NCI-H446 treated with DMSO at 0.1 percent for 48 hours (cell line): Measurements from ENCODE around the gene SPEG.
A peak's percentile ranks its signal among the peaks of the same experiment; 100 is the strongest.

ENCODE experiments used
- DNase-seq: peaks from one replicate; lab custom pipeline; 2025; lab: John Stamatoyannopoulos, UW

The SPEG gene

GRCh38 chr2:219444566-219445091, 10.0 kb downstream of the SPEG start:
- no peak for DNase-seq

DNA sequence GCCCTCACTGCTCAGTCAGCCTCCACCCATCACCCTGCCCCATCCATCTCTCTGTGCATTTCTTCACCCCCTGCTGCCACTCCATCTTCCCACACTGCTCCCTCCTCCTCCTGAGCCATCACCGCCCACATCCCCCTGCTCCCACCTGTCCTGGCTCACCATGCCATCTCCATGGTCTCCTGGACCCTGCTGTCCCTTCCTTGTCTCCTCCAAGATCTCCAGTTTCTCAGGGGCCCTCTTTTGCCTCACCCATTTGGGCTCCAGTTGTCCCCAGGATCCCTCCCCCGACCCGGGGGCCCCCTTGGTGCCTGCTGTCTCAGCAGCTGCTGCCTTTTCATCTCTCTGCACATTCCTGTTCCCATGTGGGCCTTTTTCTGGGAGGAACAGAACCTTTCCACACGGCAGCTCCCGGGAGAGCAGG, 10.6 kb downstream of the SPEG start:
- peak; percentile 10 for DNase-seq

- peak; percentile 5 for DNase-seq
Measured at GRCh38 chr2:219446101-219446504, 11.5 kb downstream of the SPEG start.

DNA sequence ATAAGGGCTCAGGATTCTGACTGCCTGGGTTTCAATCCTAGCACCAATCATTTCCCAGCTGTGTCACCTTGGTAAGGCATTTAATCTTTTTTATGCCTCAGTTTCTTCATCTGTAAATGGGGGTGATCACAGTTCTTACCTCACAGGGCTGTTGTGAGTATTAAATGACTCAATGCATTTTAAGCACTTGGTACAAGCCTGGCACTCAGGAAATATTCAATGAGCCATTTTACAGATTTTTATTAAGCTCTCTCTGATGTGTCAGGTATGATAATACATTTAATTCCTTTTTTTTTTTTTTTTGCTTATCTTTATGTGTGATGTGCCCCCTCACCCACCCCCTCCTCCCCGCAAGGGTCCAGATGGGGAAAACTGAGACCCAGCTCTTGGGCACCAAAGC, 12.0 kb downstream of the SPEG start:
- no peak for DNase-seq

DNA sequence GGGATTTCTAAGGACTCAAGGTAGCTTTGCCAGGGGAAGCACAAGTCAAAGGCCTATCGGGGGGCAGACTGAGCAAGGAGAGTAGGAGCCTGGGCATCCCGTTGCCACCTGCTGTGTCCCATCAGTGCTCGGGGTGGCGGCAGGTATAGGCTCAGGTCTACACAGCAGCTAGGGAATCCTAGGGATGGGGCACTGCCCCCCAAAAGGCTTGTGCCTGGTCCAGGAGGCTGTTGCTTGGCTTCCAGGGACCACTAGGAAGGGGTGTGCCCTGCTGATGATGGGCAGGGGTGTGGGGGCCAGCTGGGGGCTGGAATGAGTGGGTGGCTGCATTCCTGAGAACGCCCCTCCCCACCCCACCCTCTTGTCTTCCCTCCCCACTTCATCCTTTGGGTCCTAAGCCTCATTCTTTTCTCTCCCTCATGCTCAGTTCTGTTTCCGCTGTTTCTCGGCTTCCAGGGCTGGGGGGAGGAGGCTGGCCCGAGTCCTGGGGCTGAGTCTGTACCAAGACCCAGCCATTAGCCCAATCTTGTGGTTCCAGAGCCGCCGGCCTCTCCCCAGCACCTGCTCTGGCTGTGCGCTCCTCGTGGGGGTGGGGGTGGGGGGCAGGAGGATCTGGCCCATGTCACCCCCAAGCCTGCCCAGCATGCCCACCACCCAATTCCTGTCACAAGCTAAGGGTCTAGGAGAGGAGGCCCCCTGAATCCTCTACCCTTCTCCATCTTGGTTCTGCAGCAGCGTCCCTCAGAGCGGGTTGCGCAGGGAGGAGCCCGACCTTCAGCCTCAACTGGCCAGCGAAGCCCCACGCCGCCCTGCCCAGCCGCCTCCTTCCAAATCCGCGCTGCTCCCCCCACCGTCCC, 12.8 kb downstream of the SPEG start:
- no peak for DNase-seq

DNA sequence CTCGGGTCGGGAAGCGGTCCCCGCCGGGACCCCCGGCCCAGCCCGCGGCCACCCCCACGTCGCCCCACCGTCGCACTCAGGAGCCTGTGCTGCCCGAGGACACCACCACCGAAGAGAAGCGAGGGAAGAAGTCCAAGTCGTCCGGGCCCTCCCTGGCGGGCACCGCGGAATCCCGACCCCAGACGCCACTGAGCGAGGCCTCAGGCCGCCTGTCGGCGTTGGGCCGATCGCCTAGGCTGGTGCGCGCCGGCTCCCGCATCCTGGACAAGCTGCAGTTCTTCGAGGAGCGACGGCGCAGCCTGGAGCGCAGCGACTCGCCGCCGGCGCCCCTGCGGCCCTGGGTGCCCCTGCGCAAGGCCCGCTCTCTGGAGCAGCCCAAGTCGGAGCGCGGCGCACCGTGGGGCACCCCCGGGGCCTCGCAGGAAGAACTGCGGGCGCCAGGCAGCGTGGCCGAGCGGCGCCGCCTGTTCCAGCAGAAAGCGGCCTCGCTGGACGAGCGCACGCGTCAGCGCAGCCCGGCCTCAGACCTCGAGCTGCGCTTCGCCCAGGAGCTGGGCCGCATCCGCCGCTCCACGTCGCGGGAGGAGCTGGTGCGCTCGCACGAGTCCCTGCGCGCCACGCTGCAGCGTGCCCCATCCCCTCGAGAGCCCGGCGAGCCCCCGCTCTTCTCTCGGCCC, 13.6 kb downstream of the SPEG start:
- DNase-seq = no peak

- no peak for DNase-seq
Measured at GRCh38 chr2:219448776-219449341, 14.2 kb downstream of the SPEG start.

GRCh38 chr2:219449609-219450008, 15.0 kb downstream of the SPEG start:
- no peak for DNase-seq

- DNase-seq = peak; percentile 50
Measured at GRCh38 chr2:219451661-219452360, 17.2 kb downstream of the SPEG start.

DNA sequence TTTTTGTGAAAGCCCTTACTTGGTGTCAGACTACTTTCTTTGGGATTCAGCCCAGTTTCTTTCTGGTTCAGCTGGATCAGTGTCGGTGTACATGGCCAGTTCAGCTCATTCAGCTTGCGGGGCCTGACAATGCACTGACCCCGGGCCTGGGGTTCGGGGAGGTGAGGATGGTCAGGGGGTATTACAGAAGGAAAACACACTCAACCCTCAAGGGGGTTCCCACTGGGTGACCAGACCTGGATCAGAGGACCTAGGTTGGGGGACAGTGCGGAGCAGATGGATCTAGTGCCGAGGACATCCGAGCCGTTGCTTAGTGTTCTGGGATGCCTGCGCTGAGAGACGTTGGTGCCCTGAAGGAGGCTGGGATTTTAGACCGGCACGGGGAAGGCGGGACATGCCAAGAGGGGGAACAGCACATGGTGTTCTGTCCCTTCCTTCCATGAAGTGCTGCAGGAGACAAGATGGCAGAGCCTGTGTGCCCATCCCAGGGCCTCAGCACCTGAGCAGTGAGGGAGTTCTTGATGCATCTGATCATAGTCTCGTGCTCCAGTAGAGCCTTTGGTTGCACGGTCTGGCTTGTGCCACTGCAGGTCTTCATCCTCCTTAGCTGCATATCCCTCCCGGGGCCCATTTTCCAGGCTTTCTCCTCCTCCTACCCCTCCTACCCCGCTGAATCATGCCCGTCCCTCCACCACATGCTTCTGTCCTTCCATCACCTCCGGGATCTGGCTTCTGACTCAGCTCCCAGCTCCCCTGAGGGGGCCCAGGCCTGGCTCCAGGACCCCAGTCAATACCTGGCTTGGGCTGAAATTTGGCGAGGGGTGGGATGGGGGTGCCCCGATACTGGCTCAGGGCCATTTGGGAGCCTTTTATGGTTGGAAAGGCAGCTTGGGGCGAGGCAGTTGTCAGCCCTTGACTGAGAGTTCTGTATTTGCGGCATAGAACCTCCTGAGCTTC, 18.0 kb downstream of the SPEG start:
- peak; percentile 95 for DNase-seq

DNA sequence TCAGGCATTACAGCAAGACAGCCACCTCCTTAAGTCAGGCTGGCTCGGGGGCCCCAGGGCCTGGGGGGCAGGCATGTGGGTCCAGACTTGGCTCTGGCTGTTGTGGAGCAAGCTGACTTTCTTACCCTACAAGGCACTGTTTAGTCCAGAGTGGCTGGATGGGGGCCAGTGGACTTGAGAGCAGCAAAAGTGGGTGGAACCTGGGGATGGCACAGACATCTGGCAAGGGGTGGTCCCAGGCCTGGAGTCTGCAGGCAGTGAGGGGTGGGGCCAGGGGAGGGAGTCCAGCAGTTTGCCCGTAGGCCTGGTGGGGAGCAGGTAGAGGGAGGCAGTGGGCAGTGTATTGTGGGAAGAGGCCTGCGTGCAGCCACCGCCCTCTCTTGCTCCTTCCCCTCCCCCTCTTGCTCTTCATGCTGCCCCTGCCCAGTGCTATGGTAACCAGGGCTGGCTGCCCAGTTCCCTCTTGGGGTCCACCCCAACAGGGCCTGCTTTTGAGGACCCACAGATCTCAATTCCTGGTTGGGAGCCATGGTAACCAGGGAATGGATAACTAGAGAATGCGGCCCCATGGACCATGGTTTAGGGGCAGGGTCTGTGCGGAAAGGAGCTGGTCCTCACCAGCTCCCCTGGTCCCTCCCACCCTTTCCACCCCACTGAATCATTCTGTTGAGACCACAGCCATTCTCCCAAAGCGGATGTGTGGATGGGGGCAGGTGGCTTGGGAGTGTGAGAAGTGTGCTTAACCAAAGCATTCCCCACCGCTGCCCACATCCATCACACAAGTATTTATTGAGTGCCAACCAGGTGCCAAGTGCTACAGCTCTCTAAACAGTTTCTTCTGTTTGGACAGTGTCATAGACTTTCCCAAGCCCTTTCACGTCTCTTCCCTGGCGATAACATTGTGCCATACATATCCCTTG, 19.3 kb downstream of the SPEG start:
- peak; percentile 94 for DNase-seq

GRCh38 chr2:219455581-219455980, 20.9 kb downstream of the SPEG start:
- no peak for DNase-seq

GRCh38 chr2:219457784-219458369, 23.2 kb downstream of the SPEG start:
- DNase-seq = no peak

- no peak for DNase-seq
Measured at GRCh38 chr2:219458996-219459395, 24.4 kb downstream of the SPEG start.

DNA sequence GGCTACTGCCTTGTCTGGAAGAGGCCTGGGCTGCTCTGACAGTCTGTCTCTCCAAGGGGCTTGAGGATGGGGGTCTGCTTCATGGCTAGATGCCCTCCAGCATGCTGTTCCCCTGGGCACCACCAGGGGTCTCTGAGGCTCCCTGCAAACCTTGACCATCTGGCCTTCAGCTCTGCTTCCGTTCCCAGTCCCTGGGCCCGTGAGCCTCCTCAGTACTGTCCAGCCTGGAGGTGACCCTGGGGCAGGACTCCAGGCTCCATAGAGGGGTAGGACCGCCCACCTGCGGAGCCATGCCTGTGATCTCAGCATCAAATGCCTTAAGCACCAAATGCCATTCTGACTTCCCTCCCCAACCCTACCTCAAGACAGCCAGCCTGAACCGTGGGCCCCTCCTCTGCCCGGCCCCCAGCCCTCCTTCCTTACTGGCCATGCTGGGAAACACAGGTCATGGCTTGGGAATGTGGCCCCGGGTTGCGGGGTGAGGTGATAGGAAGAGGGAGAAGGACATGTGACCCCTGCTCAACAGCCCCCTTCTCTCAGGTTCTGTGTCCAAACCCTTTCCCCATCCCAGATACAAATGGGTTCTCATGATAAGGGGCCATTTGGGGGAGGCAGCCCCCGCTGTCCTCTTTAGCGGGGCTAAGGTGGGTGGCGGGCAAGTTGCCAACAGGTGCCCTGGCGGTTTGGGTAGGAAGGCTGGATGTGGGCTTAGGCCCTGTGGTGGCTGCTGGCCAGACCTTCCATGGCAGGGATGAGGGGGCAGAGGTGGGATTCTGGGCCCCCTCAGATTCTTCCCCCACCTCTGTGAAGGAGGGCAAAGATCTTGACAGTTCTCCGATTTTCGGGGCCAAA, 25.0 kb downstream of the SPEG start:
- DNase-seq = peak; percentile 21

DNA sequence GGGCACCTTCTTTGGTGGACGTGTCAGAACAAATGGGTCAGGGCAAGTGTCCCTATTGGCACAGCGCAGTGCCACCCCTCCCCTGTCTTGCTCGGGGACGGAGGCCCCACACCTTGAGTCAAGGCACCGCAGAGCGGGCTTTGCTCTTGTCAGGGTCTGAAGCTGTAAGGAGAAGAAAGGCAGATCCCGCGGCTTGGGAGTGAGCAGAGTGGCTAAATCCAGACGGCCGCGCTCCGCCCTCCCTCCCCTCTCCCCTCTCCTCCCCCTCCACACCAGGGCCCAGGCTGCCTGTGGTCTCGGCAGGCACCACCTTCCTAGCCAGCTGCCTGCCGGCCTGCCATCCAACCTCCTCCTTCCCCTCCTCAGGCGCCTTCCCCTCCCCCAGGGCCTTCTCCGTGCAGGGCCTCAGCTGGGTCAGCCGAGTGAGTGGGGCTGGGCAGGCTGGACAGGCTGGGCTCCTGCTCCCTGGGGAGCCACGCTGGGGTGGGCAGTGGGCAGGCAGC, 25.8 kb downstream of the SPEG start:
- DNase-seq = peak; percentile 16

GRCh38 chr2:219461047-219461514, 26.4 kb downstream of the SPEG start:
- DNase-seq = no peak

DNA sequence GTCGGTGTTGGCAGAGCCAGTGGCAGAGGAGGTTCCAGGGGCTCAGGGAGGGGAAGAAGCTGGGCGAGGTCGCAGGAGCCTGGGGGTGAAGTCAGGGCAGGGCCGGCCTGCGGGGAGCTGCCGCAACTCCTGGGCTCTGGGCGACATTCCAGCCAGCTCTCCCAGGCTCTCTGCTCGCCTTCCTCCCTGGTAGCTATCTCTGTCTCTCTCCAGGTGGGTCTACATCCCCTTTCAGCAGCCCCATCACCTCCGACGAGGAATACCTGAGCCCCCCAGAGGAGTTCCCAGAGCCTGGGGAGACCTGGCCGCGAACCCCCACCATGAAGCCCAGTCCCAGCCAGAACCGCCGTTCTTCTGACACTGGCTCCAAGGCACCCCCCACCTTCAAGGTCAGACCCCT, 27.0 kb downstream of the SPEG start:
- no peak for DNase-seq
